ENCODE data around the gene USP38.
A peak's percentile ranks its signal among the peaks of the same experiment; 100 is the strongest.
"Not testable (repeated sequence)": the region's sequence is repeated elsewhere in the genome, so short reads cannot be mapped to it uniquely, and the experiment has no call there.

Gene USP38
- total RNA-seq, result 138 to 151 reads per million in 2 donors

- DNase-seq, result peak; percentile 67 to 94 (median 81)
Observed at GRCh38 chr4:143184503-143185252, at the start of gene USP38. Gene USP38 (plus strand): TSS chr4:143184917. CDS start chr4:143185451, 534 bp downstream.

- no peak for DNase-seq
Observed at GRCh38 chr4:143135358-143135757, 49.4 kb upstream of the USP38 start.

- DNase-seq, result no peak
Observed at GRCh38 chr4:143140696-143141095, 44.0 kb upstream of the USP38 start.

GRCh38 chr4:143148521-143148920 lies 36.2 kb upstream of the USP38 start:
- no peak for DNase-seq

GRCh38 chr4:143156853-143157252 lies 27.9 kb upstream of the USP38 start:
- DNase-seq, result no peak

GRCh38 chr4:143163614-143164013 lies 21.1 kb upstream of the USP38 start:
- DNase-seq, result no peak

- DNase-seq, result not testable (repeated sequence)
Observed at GRCh38 chr4:143166722-143167121, 18.0 kb upstream of the USP38 start.

GRCh38 chr4:143178923-143179322 lies 5.8 kb upstream of the USP38 start:
- no peak for DNase-seq

- peak in 1 of 5 experiments; percentile 13 for DNase-seq
Observed at GRCh38 chr4:143183513-143184216, 1.1 kb upstream of the USP38 start.

GRCh38 chr4:143184217-143184502 lies 557 bp upstream of the USP38 start:
- DNase-seq, result no peak

- DNase-seq, result peak in 1 of 5 experiments; percentile 11
Observed at GRCh38 chr4:143185253-143186107, 763 bp downstream of the USP38 start.

- DNase-seq, result no peak
Observed at GRCh38 chr4:143186212-143186611, 1.5 kb downstream of the USP38 start.

GRCh38 chr4:143186649-143187048 lies 1.9 kb downstream of the USP38 start:
- DNase-seq, result peak in 1 of 5 experiments; percentile 37

GRCh38 chr4:143188136-143189088 lies 3.7 kb downstream of the USP38 start:
- DNase-seq, result peak in 1 of 5 experiments; percentile 40

- DNase-seq, result peak in 1 of 5 experiments; percentile 25
Observed at GRCh38 chr4:143189528-143189927, 4.8 kb downstream of the USP38 start.

GRCh38 chr4:143195581-143195980 lies 10.9 kb downstream of the USP38 start:
- no peak for DNase-seq

- no peak for DNase-seq
Observed at GRCh38 chr4:143196323-143196722, 11.6 kb downstream of the USP38 start.

GRCh38 chr4:143199503-143199902 lies 14.8 kb downstream of the USP38 start:
- DNase-seq, result no peak

- DNase-seq, result no peak
Observed at GRCh38 chr4:143202824-143203223, 18.1 kb downstream of the USP38 start.

GRCh38 chr4:143203577-143203976 lies 18.9 kb downstream of the USP38 start:
- DNase-seq, result no peak

GRCh38 chr4:143207555-143207954 lies 22.8 kb downstream of the USP38 start:
- no peak for DNase-seq

GRCh38 chr4:143212566-143212965 lies 27.8 kb downstream of the USP38 start:
- DNase-seq, result no peak

Data from T-helper 2 cell (primary cell).